Inflammatory macrophage treated with lipopolysaccharide for 1 hour (primary cell): ENCODE results near the gene HMHB1.

Experiments
- DNase-seq, 2 donors: peaks; one replicate each; pipeline ENCODE4 v3.0.0-alpha.2; 2020 to 2022

Gene HMHB1

GRCh38 chr5:143812085-143812705, at the start of gene HMHB1:
HMHB1 (plus strand) TSS chr5:143812161.
- no peak for DNase-seq

GRCh38 chr5:143762636-143763220, 49.2 kb upstream of the HMHB1 start:
- DNase-seq: no peak

- no peak for DNase-seq
Measured at GRCh38 chr5:143767162-143767561, 44.8 kb upstream of the HMHB1 start.

GRCh38 chr5:143769026-143769786, 42.8 kb upstream of the HMHB1 start:
- no peak for DNase-seq

- DNase-seq: no peak
Measured at GRCh38 chr5:143770450-143770849, 41.5 kb upstream of the HMHB1 start.

GRCh38 chr5:143771189-143771588, 40.8 kb upstream of the HMHB1 start:
- DNase-seq: no peak

- DNase-seq: no peak
Measured at GRCh38 chr5:143771602-143772001, 40.4 kb upstream of the HMHB1 start.

- no peak for DNase-seq
Measured at GRCh38 chr5:143772621-143773020, 39.3 kb upstream of the HMHB1 start.

GRCh38 chr5:143775258-143775657, 36.7 kb upstream of the HMHB1 start:
- DNase-seq: peak; percentile 62 to 66

GRCh38 chr5:143776951-143777350, 35.0 kb upstream of the HMHB1 start:
- DNase-seq: no peak

GRCh38 chr5:143779506-143779905, 32.5 kb upstream of the HMHB1 start:
- no peak for DNase-seq

GRCh38 chr5:143781993-143782520, 29.9 kb upstream of the HMHB1 start:
- no peak for DNase-seq

- no peak for DNase-seq
Measured at GRCh38 chr5:143782588-143783386, 29.2 kb upstream of the HMHB1 start.

GRCh38 chr5:143788401-143788800, 23.6 kb upstream of the HMHB1 start:
- DNase-seq: no peak

- no peak for DNase-seq
Measured at GRCh38 chr5:143790457-143791112, 21.4 kb upstream of the HMHB1 start.

GRCh38 chr5:143791848-143792731, 19.9 kb upstream of the HMHB1 start:
- DNase-seq: peak; percentile 40 to 48

GRCh38 chr5:143793249-143793648, 18.7 kb upstream of the HMHB1 start:
- DNase-seq: no peak

GRCh38 chr5:143796125-143796524, 15.8 kb upstream of the HMHB1 start:
- DNase-seq: peak in 1 of 2 donors; percentile 10

GRCh38 chr5:143796753-143797152, 15.2 kb upstream of the HMHB1 start:
- DNase-seq: peak; percentile 72 to 80

GRCh38 chr5:143800715-143801114, 11.2 kb upstream of the HMHB1 start:
- peak in 1 of 2 donors; percentile 22 for DNase-seq

- DNase-seq: no peak
Measured at GRCh38 chr5:143801252-143801939, 10.6 kb upstream of the HMHB1 start.
